ENCODE measurements around the gene ATG2A.

DNA sequence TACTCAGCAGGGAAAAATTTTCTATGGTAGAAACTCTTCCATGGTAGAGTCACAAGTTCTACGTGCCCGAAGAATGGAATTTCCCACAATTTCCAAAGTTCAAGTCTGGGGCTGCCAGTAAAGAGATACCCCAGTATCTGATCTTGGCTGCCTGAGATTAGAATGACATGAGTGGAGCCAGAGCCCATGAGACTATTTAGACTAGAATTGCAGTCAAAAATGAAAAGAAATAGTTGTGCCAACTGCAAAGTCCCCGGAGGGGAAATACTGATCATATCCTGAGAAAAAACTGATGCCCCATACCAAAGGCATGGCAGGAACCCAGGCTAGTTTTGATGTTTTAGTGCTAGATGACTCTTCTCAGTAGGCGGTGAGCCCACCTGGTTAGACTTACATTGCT is 43.7 kb upstream of the ATG2A start:
- TF ChIP-seq MEF2A (IDR thresholded peaks at IDR 0.05; ENCODE audit: control insufficient read depth, low read depth, low read length) (no peak), DPF2 (IDR thresholded peaks at IDR 0.05) (peak; percentile 52), TRIM28 (IDR thresholded peaks at IDR 0.05) (no peak), CREB1 (IDR thresholded peaks at IDR 0.05) (no peak), CREB1 (CRISPR knock-in tag; IDR thresholded peaks at IDR 0.05) (no peak), POLR2A (conservative IDR thresholded peaks at IDR 0.05) (no peak), JUND (IDR thresholded peaks at IDR 0.05; ENCODE audit: borderline replicate concordance, low read depth, low read length) (0 out of 2 replicates have a peak, but pooled peaks have one; percentile 20), JUND (tag; IDR thresholded peaks at IDR 0.05; ENCODE audit: borderline replicate concordance, low read depth, low read length) (no peak), SMARCA4 (IDR thresholded peaks at IDR 0.05) (peak; percentile 57; the same call in 1 of the 2 replicates)
- TF ChIP-seq, protein P1, sequence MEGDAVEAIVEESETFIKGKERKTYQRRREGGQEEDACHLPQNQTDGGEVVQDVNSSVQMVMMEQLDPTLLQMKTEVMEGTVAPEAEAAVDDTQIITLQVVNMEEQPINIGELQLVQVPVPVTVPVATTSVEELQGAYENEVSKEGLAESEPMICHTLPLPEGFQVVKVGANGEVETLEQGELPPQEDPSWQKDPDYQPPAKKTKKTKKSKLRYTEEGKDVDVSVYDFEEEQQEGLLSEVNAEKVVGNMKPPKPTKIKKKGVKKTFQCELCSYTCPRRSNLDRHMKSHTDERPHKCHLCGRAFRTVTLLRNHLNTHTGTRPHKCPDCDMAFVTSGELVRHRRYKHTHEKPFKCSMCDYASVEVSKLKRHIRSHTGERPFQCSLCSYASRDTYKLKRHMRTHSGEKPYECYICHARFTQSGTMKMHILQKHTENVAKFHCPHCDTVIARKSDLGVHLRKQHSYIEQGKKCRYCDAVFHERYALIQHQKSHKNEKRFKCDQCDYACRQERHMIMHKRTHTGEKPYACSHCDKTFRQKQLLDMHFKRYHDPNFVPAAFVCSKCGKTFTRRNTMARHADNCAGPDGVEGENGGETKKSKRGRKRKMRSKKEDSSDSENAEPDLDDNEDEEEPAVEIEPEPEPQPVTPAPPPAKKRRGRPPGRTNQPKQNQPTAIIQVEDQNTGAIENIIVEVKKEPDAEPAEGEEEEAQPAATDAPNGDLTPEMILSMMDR (IDR thresholded peaks at IDR 0.05 in 2 of 3, conservative IDR thresholded peaks at IDR 0.05 in 1 of 3; ENCODE audit: insufficient read depth in 2 of 3, low read depth in 1 of 3, low read length in 3 of 3), result no peak
- TF ChIP-seq, protein P2, sequence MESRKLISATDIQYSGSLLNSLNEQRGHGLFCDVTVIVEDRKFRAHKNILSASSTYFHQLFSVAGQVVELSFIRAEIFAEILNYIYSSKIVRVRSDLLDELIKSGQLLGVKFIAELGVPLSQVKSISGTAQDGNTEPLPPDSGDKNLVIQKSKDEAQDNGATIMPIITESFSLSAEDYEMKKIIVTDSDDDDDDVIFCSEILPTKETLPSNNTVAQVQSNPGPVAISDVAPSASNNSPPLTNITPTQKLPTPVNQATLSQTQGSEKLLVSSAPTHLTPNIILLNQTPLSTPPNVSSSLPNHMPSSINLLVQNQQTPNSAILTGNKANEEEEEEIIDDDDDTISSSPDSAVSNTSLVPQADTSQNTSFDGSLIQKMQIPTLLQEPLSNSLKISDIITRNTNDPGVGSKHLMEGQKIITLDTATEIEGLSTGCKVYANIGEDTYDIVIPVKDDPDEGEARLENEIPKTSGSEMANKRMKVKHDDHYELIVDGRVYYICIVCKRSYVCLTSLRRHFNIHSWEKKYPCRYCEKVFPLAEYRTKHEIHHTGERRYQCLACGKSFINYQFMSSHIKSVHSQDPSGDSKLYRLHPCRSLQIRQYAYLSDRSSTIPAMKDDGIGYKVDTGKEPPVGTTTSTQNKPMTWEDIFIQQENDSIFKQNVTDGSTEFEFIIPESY (CRISPR knock-in tag; IDR thresholded peaks at IDR 0.05), result no peak

Measured in K562 (cell line).